ENCODE results near the gene TAC3. TPM values are rescaled to one million over a fixed set of nuclear protein-coding genes. Genes with fewer than 3 reads are reported as not detected.

TAC3 gene
- total and polyA plus RNA-seq, 2 of the 8 experiments (the other 6 are each of a cell fraction or from before 2014, with no cell fraction given): 9.7 to 45.3 TPM

- Histone ChIP-seq H4K5ac (ENCODE audit: insufficient read length, low read depth, low read length) (no peak overlapping the region), H2AFZ (ENCODE audit: low read length) (peak overlapping the region; percentile 81), H2BK15ac (ENCODE audit: low read length) (0 out of 2 replicates have a peak overlapping the region, but pooled peaks have one; percentile 83), H4K20me1 (replicated peaks in 1 of 2; ENCODE audit: control insufficient read depth in 1 of 2, insufficient read depth in 2 of 2, low read length in 2 of 2) (no peaks in the 10 kb centered on the region), H3K56ac (replicated peaks; ENCODE audit: insufficient read length, low read depth, low read length) (no peak overlapping the region), H3K18ac (ENCODE audit: extremely low read depth, low read length) (no peak overlapping the region), H3K9ac (replicated peaks in 1 of 4; ENCODE audit: extremely low read depth in 1 of 4, low read depth in 3 of 4, low read length in 3 of 4) (no peak overlapping the region), H3K14ac (ENCODE audit: insufficient read length) (no peak overlapping the region), H4K91ac (replicated peaks; ENCODE audit: insufficient read length, low read length) (no peak overlapping the region), H3K79me1 (ENCODE audit: low read depth, low read length) (no peaks in the 10 kb centered on the region), H3K4me2 (ENCODE audit: insufficient read depth in 1 of 2, low read depth in 2 of 2, low read length in 2 of 2) (no peak overlapping the region), H3K27me3 (replicated peaks in 1 of 4; ENCODE audit: control insufficient read depth in 3 of 4, extremely low read depth in 1 of 4, insufficient read depth in 3 of 4, low read length in 3 of 4) (no peaks in the 10 kb centered on the region), H2BK12ac (ENCODE audit: low read depth, low read length) (no peak overlapping the region), H2BK20ac (ENCODE audit: low read length) (no peak overlapping the region), H3K27ac (ENCODE audit: low read depth, low read length) (no peak overlapping the region), H3K23ac (ENCODE audit: insufficient read length) (no peak overlapping the region), H3K4ac (replicated peaks; ENCODE audit: insufficient read length, low read depth, low read length) (no peak overlapping the region), H3K36me3 (ENCODE audit: control insufficient read depth in 2 of 4, insufficient read depth in 4 of 4, low read length in 3 of 4) (no peaks in the 10 kb centered on the region), H3K4me3 (ENCODE audit: extremely low read depth in 1 of 4, insufficient read depth in 2 of 4, low read depth in 3 of 4, low read length in 4 of 4) (no peak overlapping the region), H2BK5ac (ENCODE audit: low read depth, low read length) (no peak overlapping the region), H3K9me3 (ENCODE audit: insufficient read depth in 2 of 2, low read depth in 1 of 2, low read length in 1 of 2) (no peaks in the 10 kb centered on the region), H2AK5ac (ENCODE audit: low read depth, low read length) (no peak overlapping the region), H3K79me2 (ENCODE audit: control insufficient read depth in 1 of 2, insufficient read depth in 2 of 2, low read length in 2 of 2) (no peaks in the 10 kb centered on the region), H3K23me2 (ENCODE audit: low read depth, low read length) (no peaks in the 10 kb centered on the region), H4K8ac (ENCODE audit: extremely low read depth, insufficient read depth, low read length) (no peak overlapping the region), H2BK120ac (replicated peaks; ENCODE audit: low read depth, low read length) (no peak overlapping the region), H3K4me1 (replicated peaks in 1 of 4; ENCODE audit: control insufficient read depth in 3 of 4, insufficient read depth in 4 of 4, low read length in 3 of 4) (peaks cover 0 to 3% (median under 1%) of the 10 kb centered on the region in 4 experiments; a peak in 2 of 7 replicates)
- ChIA-PET CTCF (ENCODE audit: partially characterized antibody) (interaction anchor here (0.6 to 4.5 kb wide), 40 partner anchors 8 to 235 kb away, joined by 3 to 56 read pairs (median 5); partner anchors contain the start of genes HSD17B6, MYO1A, PRIM1 and SDR9C7), POLR2A (ENCODE audit: partially characterized antibody) (interaction anchor here (1.2 kb wide), 1 partner anchor 229 kb away, joined by 5 read pairs; no protein-coding TSS in a partner anchor)
- DNase-seq (ENCODE audit: low read depth in 1 of 2, low spot score in 2 of 2): peak in 1 of 2 experiments; percentile 33
- no peak for FAIRE-seq
- TF ChIP-seq SIX5 (IDR thresholded peaks at IDR 0.05; ENCODE audit: low read depth, low read length) (no peak), MAX (IDR thresholded peaks at IDR 0.05) (no peak), FOSL1 (IDR thresholded peaks at IDR 0.05; ENCODE audit: insufficient read depth, low read depth, low read length) (no peak), TAF1 (IDR thresholded peaks at IDR 0.05; ENCODE audit: low read depth, low read length) (no peak), SIN3A (conservative IDR thresholded peaks at IDR 0.05 in 1 of 2, IDR thresholded peaks at IDR 0.05 in 1 of 2; ENCODE audit: low read depth in 1 of 2, low read length in 2 of 2) (no peak), JUN (IDR thresholded peaks at IDR 0.05; ENCODE audit: low read depth, low read length) (no peak), GTF2F1 (IDR thresholded peaks at IDR 0.05; ENCODE audit: borderline replicate concordance, low read depth, low read length) (no peak), GABPA (IDR thresholded peaks at IDR 0.05; ENCODE audit: borderline replicate concordance, insufficient read depth, low read length) (no peak), ATF2 (IDR thresholded peaks at IDR 0.05; ENCODE audit: low read length) (no peak), SP4 (IDR thresholded peaks at IDR 0.05; ENCODE audit: low read length) (no peak), NRF1 (IDR thresholded peaks at IDR 0.05; ENCODE audit: low read depth, low read length) (no peak), HDAC2 (IDR thresholded peaks at IDR 0.05; ENCODE audit: borderline replicate concordance in 1 of 2, low read depth in 2 of 2, low read length in 2 of 2) (no peak)
These were observed 29.3 kb downstream of the TAC3 start for GRCh38 chr12:56987011-56987410.

Measured in H1 (cell line).